ES-I3 (cell line): ENCODE measurements around the gene NOTCH4.

ENCODE experiments used
- H3K36me3 ChIP-seq: 2 replicates; pipeline ENCODE4 v1.6.1; 2013; ENCODE audit warnings: mild to moderate bottlenecking, low read length, control low read depth, moderate library complexity; ENCODE audit not compliant: insufficient read depth
- H3K4me1 ChIP-seq: 2 replicates; pipeline ENCODE4 v1.6.1; 2013; ENCODE audit warnings: mild to moderate bottlenecking, control low read depth, low read length; ENCODE audit not compliant: insufficient read depth
- H3K9ac ChIP-seq: 2 replicates; pipeline ENCODE4 v1.6.1; 2013; ENCODE audit warnings: low read depth, mild to moderate bottlenecking, low read length, moderate library complexity
- H3K9me3 ChIP-seq: 2 replicates; pipeline ENCODE4 v1.6.1; 2013; ENCODE audit warnings: mild to moderate bottlenecking, low read length, moderate library complexity; ENCODE audit not compliant: control insufficient read depth, insufficient read depth

NOTCH4 gene

DNA sequence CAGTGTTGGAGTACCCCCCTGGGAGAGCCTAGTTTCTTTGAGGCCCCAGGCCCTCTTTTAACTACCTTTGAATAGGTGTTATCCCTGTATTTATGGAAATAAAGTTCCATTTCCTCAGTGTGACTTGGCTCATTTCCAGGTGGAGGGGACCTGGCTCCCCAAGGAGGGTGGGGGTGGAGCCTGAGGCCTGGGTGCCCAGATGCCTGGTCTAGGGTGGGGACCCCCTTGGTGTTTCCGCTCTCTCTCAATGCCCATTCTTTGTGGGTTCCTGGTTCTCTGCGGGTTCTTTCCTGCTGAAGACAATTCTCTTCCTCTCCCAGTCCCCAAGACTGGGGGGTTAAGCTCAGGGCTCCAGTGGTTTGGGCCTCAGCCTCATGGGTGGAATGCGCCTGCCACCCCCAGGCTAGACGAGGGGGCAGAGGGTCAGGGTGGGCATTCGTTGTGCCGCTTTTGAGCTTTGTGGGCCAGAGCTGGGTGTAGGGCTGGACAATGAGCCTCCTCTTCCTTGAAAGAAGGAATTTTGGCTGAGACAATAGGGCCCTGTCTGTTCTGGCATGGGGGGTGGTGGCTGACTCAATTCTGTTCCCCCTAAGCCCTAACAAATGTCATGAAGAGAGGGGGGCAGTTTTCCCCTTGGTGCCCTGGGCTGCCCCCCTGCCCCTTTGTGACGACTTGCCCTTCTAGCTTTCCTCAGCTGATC is 60.2 kb downstream of the NOTCH4 start:
- Histone ChIP-seq H3K36me3 (0 out of 2 replicates have a peak, but pooled peaks cover 5% of the 10 kb centered on the region), H3K9me3 (no peaks in the 10 kb centered on the region), H3K9ac (no peak overlapping the region), H3K4me1 (peaks cover 10% of the 10 kb centered on the region; the same call in 1 of the 2 replicates)

DNA sequence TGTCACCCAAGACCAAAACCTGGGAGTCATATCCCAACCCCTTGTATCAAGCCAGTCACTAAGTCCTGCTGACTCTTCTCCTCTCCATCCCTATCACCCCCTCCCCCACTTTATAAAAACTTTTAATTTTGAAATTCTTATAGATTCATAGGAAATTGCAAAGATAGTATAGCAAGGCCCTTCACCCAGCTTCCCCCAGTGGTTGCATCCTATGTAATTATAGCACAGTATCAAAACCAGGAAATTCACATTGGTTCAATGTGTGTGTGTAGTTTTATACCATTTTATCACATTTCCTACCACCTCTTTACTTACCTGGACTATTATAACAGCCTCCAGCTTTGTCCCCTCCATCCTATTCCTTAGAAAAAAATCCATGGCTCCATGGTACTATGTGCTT is 65.8 kb downstream of the NOTCH4 start:
- Histone ChIP-seq H3K9me3 (no peaks in the 10 kb centered on the region), H3K4me1 (0 out of 2 replicates have a peak, but pooled peaks cover 4% of the 10 kb centered on the region), H3K9ac (no peak overlapping the region), H3K36me3 (peaks cover 4% of the 10 kb centered on the region; the same call in 1 of the 2 replicates)

GRCh38 chr6:32156891-32157290 is 67.0 kb downstream of the NOTCH4 start:
- Histone ChIP-seq H3K9ac (no peak overlapping the region), H3K9me3 (no peaks in the 10 kb centered on the region), H3K36me3 (peaks cover 4% of the 10 kb centered on the region; the same call in 1 of the 2 replicates), H3K4me1 (peaks cover 10% of the 10 kb centered on the region; the same call in 1 of the 2 replicates)

- Histone ChIP-seq H3K36me3 (peaks cover 4% of the 10 kb centered on the region; the same call in 1 of the 2 replicates), H3K4me1 (peaks cover 15% of the 10 kb centered on the region; the same call in 1 of the 2 replicates), H3K9ac (peak overlapping the region; percentile 86), H3K9me3 (no peaks in the 10 kb centered on the region)
These were observed 69.2 kb downstream of the NOTCH4 start for GRCh38 chr6:32154514-32155161.

DNA sequence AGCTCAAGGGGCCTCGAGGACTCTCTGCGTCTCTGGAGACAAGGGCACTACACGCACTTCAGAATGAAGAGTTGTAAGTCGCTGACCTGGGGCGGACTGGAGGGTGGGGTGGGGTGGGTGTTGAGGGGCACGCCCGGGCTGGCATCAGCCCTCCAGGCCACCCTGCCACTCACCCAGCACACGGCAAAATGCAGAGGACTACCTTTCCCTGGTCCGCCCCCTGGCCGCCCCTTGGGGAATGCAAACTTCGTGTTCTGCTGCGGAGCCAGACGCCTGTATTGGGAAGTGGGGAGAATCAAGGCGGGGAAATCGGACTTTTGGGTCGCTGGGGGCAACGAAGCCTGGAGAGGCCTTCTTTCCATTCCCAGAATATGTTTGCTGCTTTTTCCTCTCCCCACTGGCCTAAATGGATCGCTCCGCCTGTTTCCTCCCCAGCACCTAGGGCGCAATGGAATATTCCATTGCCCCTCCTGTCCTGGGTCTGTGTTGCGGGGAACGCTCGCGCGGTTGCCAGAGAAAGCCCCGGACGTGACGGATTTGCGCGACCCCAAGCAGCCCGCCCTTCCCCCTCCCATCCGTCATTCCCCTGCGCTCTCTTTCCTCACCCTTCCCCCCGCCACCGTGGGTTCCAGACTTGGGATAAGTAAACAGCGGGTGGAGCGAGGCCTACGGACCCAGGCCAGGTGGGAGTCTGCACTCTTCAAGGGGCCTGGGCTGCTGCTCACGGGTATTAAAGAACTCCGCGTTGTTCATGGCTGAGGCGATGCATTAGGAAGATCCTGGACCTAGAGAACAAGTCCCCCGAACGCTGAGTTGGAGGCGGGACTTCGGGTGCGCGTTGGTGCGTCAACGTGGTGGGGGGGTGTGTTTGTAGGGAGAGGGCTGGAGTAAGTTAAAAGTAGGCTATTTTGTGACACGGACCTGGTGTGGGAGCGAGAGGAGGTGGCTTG is 70.0 kb downstream of the NOTCH4 start, which contains the start of gene PPT2:
PPT2 (plus strand) TSS at position 578 of the 950 bp plus-strand sequence. CDS start 454 bp downstream, outside the sequence.
- H3K4me1 ChIP-seq = peaks cover 15% of the 10 kb centered on the region; the same call in 1 of the 2 replicates
- H3K9ac ChIP-seq = peak within 1 kb of the TSS; percentile 86
- H3K9me3 ChIP-seq = no peaks in the 10 kb centered on the region
- H3K36me3 ChIP-seq = peaks cover 4% of the 10 kb centered on the region; the same call in 1 of the 2 replicates

- peak overlapping the region; percentile 86 for H3K9ac ChIP-seq
- peaks cover 4% of the 10 kb centered on the region; the same call in 1 of the 2 replicates for H3K36me3 ChIP-seq
These were observed 70.9 kb downstream of the NOTCH4 start for GRCh38 chr6:32152769-32153563.

GRCh38 chr6:32151863-32152768 is 71.8 kb downstream of the NOTCH4 start, which contains the start of gene PRRT1:
Gene PRRT1 (minus strand): TSS chr6:32151939. CDS start chr6:32151827, 112 bp downstream.
- peaks cover 15% of the 10 kb centered on the region; the same call in 1 of the 2 replicates for H3K4me1 ChIP-seq
- peak within 1 kb of the TSS; percentile 86 for H3K9ac ChIP-seq
- H3K36me3 ChIP-seq = peaks cover 4% of the 10 kb centered on the region; the same call in 1 of the 2 replicates
- H3K9me3 ChIP-seq = no peaks in the 10 kb centered on the region

More at GRCh38 chr6:32152769-32153563, 70.9 kb downstream of the NOTCH4 start:
- peaks cover 15% of the 10 kb centered on the region; the same call in 1 of the 2 replicates for H3K4me1 ChIP-seq
- H3K9me3 ChIP-seq = no peaks in the 10 kb centered on the region

- peaks cover 22% of the 10 kb centered on the region for H3K4me1 ChIP-seq
- H3K9me3 ChIP-seq = no peaks in the 10 kb centered on the region
- H3K9ac ChIP-seq = peak overlapping the region; percentile 28; the same call in 1 of the 2 replicates
- peaks cover under 1% of the 10 kb centered on the region; the same call in 1 of the 2 replicates for H3K36me3 ChIP-seq
These were observed 72.5 kb downstream of the NOTCH4 start for GRCh38 chr6:32151181-32151862.

DNA sequence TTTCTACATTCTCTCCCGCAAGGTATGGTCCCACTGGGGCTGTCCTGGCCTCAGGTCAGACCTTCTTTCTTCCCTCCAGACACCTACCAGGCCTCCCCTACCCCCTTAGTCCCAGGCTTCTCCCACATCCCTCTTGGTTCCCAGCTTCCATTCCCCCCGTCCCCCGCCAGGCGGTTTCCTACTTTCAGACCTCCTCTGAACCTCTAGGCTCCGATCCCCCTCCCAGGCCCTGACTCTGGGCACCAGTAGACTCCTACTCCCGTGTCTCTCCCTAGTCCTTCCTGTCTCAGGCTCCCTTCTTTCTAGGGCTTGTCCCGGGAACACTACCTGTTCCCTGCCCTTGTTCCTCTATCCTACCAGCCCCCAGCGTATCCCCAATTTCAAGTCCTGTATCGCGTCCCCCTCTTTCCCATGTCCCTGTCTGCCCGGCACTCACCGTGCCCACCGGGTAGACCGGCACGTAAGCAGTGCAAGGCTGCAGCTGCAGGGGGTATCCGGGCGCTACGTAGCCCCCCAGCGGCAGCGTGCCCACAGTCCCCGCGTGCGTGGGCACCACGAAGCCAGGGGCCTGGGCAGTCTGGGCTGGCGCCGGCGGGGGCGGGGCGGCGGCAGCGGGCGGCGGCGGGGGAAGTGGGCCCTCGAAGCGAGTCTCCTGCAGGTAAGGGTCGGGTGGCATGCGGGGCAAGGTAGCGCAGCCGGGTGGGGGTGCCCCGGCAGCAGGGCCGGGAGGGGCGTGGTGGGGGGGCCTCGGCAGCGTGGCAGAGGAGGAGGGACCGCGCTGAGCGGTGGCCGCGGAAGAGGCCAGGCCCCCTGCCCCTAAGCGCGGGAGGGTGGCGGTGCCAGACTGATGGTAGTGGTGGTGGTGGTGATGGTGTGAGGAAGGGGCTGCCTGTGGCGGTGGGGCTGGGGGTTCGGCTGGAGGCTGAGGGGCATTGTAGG is 73.7 kb downstream of the NOTCH4 start:
- Histone ChIP-seq H3K4me1 (peaks cover 29% of the 10 kb centered on the region), H3K9ac (peak overlapping the region; percentile 63; the same call in 1 of the 2 replicates), H3K36me3 (no peaks in the 10 kb centered on the region), H3K9me3 (no peaks in the 10 kb centered on the region)

GRCh38 chr6:32149092-32149755 is 74.6 kb downstream of the NOTCH4 start:
- Histone ChIP-seq H3K9me3 (no peaks in the 10 kb centered on the region), H3K9ac (peak overlapping the region; percentile 63; the same call in 1 of the 2 replicates), H3K4me1 (peaks cover 25% of the 10 kb centered on the region), H3K36me3 (no peaks in the 10 kb centered on the region)
